GM18520 (cell line): ENCODE measurements around the gene SPINDOC.
"Not testable (repeated sequence)": the region's sequence is repeated elsewhere in the genome, so short reads cannot be mapped to it uniquely, and the experiment has no call there.

ENCODE experiments used
- ATAC-seq: cut with Tn5 transposase; IDR thresholded peaks from one replicate; pipeline ENCODE4 v1.9.1; 2021; ENCODE audit not compliant: unreplicated experiment

Gene SPINDOC

GRCh38 chr11:63785823-63786222, 27.4 kb upstream of the SPINDOC start:
- no peak for ATAC-seq

DNA sequence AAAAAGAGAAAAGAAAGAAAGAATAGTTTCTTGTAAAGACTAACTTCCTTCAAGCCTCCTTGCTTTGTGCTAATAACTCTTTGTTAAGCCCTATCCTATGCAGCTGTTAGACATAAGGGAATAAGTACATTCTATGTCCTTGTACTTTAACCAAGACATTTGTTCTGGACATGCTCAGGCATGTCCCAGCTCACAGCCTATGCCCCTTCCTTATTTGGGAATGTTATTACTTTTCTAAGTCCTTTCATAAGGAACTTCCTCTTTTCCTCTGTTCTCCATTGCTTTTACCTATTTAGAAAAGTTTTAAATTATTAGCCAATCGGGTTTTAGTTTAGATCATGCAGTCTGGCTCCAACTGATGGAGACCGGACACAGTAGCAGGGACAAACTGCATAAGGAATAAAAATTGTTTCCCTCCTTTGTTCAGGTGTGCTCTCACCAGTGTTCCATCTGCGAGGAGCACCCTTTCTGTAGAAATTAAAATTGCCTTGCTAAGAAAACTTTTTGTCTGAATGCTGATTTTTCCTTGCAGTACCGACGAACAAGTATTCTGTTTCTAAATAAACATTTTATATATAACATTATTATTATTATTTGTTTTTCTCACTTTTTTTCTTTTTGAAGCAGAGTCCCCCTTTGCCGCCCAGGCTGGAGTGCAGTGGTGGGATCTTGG, 21.6 kb upstream of the SPINDOC start:
- no peak for ATAC-seq

GRCh38 chr11:63793161-63793560, 20.1 kb upstream of the SPINDOC start:
- no peak for ATAC-seq

- no peak for ATAC-seq
Measured at GRCh38 chr11:63795066-63795465, 18.2 kb upstream of the SPINDOC start.

DNA sequence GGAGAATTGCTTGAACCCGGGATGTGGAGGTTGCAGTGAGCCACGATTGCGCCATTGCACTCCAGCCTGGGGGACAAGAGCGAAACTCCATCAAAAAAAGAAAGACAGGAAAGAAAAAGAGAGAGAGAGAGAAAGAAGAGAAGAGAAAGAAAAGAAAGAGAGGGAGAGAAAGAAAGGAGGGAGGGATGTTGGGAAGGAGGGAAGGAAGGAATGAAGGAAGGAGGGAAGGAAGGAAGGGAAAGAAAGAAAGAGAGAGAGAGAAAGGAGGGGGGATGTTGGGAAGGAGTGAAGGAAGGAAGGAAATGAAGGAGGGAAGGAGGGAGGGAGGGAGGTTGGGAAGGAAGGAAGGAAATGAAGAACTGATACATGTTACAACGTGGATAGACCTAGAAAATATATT, 12.3 kb upstream of the SPINDOC start:
- ATAC-seq: no peak

DNA sequence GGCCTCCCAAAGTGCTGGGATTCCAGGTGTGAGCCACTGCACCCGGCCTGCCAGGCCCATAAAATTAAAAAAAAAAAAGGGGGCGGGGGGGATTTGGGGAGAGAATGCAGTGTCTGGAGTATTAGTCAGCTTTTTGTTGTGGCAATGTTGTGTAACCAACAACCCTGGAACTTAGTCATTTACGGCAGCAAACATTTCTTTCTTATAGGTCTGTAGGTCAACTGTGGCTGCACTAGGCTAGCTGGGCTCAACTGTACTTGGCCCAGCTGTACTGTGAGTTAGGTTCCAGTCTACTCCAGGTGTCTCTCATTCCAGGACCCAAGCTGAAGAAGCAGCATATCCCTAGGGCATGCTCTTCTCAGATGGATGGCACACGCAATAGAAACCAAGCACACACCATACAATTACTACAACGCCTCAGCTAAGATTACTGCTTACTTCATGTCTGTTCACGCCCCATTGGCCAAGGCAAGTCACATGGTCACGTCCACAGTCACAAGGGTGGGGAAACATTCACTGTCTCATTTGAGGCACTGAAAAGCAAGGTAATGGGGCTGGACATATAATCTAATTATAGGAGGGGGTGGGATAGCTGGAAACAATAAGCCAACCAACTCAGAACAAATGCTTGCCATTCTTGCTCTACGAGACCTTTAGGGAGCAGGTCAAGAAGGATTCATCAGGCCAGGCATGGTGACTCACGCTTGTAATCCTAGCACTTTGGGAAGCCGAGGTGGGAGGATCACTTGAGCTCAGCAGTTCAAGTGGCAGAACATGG, 10.4 kb upstream of the SPINDOC start:
- ATAC-seq: no peak

GRCh38 chr11:63804259-63804658, 9.0 kb upstream of the SPINDOC start:
- ATAC-seq: no peak

DNA sequence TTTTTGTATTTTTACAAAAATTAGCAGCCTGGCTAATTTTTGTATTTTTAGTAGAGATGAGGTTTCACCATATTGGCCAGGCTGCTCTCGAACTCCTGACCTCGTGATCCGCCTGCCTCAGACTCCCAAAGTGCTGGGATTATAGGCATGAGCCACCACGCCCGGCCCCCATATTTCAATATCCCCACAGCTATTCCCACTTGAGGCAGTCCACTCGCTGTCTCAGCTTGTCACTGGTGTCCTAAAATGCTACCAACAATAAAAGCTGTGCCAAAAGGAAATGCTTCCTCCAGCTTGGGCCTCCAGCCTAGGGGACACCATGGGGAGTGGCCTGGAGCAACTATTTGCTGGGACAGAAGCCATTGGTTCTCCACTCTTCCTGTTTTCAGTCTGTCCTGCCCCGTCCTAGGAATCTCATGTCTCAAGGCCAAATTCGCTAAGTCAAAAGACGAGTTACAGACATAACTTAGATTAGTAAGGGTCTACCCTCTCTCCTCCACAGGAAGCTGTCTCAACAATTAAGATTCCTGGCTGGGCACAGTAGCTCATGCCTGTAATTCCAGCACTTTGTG, 7.3 kb upstream of the SPINDOC start:
- no peak for ATAC-seq

DNA sequence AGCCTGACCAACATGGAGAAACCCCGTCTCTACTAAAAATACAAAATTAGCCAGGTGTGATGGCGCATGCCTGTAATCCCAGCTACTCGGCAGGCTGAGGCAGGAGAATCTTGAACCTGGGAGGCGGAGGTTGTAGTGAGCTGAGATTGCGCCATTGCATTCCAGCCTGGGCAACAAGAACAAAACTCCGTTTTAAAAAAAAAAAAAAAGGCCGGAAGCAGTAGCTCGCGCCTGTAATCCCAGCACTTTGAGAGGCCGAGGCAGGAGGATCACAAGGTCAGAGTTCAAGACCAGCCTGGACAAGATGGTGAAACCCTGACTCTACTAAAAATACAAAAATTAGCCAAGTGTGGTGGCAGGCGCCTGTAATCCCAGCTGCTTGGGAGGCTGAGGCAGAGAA, 2.9 kb upstream of the SPINDOC start:
- not testable (repeated sequence) for ATAC-seq

DNA sequence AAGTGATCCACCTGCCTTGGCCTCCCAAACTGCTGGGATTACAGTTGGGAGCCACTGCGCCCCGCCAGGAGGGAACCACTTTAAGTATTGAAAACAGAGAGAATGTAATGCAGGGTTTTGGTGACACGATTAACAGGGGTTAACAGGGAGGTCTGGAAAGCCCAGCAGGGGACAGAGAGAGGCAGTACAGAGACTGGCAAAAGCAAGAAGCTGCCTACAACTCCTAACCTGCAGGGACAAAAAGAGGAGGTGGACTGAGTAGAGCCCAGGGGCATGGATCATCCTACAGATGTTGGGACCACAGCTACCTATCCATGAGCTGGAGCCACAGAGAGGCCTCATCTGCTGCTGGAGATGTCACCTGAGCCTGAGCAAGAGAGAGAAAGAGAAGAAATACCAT, 1.7 kb upstream of the SPINDOC start:
- ATAC-seq: no peak

DNA sequence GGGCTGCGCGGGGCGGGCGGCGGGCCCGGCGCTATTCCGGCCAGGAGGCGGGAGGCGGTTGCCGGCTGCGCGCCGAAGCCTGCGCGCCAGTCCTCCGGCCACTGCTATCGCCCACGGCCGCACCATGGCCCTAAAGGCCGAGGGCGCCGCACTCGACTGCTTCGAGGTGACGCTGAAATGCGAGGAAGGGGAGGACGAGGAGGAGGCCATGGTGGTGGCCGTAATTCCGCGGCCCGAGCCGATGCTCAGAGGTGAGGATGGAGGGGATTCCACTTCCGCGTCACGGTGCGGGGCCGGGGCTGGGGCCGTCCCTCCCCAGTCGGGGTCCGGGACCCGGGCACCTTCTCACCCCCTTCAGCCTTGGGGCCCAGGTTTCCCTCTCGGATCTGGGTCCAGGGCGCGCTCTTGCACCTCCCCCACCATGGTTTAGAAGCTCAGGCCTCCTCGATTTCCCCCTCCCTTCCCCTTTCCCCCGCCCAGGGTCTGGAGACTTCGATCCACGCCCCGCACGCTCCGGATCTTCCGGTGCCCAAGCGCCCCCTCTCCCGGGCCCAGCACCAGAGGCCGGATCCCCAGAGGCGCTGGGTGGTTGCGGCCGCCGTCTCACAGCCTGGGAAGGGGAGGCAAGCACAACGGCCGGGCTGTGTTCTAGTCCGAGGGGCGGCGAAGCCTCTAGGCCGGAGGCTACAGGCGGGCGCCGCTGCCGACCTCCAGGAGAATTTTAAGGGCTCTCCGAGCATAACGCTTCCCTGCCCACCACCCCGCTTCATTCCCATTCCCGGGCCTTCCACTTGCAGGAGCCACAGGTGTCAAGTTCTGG, 517 bp downstream of the SPINDOC start:
- peak; percentile 7 for ATAC-seq

- ATAC-seq: no peak
Measured at GRCh38 chr11:63814383-63814736, 1.1 kb downstream of the SPINDOC start.

DNA sequence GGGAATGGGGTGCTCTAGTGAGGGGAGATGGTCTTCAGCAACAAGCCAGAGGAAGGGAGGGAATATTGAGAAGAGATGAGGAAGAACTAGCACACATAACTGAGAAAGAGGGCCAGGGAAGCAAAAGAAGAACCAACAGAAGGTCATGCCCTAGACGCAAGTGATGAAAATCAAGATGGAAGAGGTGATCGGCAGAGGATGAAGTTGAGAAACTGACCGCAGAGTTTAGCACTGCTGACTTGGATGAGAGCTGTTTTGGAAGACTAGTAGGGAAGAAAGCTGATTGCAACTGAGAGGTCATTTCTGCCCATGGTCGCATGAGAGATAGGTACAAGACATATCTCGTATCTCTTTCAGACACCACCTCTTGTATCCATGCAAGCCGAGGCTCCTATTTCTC, 2.9 kb downstream of the SPINDOC start:
- no peak for ATAC-seq

DNA sequence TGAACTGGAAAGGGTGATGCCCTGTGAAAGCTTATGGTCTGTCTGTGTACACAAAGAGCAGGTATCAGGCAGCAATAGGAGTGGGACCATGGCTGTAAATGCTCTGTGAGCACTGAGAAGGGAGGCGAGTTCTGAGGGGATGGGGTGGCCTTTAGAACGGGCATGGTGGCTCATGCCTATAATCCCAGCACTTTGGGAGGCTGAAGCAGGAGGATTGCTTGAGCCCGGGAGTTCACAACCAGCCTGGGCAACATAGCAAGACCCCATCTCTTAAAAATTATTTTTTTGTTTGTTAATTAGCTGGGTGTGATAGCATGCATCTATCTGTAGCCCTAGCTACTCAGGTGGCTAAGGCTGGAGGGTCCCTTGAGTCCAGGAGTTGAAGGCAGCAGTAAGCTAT, 3.5 kb downstream of the SPINDOC start:
- ATAC-seq: no peak

GRCh38 chr11:63817758-63818498, 4.7 kb downstream of the SPINDOC start:
- ATAC-seq: no peak

DNA sequence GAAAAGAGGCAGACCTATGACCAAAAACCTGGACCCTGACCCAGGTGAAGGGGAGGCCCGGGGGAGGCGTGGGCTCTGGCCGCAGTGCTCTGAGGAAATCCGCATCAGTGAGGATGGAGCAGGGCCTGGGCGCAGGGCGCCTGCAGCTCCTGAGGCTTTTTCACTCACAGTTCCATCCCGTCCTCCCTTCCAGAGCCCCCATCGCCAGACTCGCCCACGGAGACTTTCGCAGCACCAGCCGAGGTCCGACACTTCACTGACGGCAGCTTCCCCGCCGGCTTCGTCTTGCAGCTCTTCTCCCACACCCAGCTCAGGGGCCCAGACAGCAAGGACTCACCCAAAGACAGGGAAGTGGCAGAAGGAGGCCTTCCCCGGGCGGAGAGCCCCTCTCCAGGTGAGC, 5.4 kb downstream of the SPINDOC start:
- no peak for ATAC-seq

GRCh38 chr11:63821411-63821810, 8.2 kb downstream of the SPINDOC start:
- ATAC-seq: no peak

DNA sequence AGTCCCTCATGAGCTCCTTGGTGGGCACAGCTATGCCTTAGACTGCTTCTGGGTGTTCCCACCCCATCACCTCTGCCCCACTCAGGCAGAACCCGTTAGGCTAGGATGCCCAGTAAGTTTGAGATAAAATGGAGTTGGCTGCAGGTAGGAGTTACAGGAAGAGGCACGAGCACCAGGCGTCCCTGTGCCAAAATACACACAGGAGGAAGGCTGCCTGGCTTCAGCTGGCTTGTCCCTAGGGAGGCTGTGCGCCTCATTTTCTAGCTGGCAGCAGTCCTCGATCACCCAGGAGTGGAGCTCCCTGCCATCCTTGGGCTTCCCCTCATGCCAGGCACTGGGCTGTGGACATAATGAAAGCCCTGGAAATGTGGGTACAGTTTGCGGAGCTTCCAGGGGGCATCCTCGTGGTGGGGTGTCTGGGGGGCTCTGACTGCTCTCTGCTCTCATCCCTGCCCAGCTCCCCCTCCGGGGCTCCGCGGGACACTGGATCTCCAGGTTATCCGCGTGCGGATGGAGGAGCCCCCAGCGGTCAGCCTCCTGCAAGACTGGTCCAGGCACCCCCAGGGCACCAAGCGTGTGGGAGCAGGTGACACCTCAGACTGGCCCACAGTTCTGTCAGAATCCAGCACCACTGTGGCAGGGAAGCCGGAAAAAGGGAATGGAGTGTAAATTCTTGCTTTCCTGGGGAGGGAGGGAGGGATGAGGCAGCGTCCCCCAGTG, 13.4 kb downstream of the SPINDOC start:
- ATAC-seq: no peak

DNA sequence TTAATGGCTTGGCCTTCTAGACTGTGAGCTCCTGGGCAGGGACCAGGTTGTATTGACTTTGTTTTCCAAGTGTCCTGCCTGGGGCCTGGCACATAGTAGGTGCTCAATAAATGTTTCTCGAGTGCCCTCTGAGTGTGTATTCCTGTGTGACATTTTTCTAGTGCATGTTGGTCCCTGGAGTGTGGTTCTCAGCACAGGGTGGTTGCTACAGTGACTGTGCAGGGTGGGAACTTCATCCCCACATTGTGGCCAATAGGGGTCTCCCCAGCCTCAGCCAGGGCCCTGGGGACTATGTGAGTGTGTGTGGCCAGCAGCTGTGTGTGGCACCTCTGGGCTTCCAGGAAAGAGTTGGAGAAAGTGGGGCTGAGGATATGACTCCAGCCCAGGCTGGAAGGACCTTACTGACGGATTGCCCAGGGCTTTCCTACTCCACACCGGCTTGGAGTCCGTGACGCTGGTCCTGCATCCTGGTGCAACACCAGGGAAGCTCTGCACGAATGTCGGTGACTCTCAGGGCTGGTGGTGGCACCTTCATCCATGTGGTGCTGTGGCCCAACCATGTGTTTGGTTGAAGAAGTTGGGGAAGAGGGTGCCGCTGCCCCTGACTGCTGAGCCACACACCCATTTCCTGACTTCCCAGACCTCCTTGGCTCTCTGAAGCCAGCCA, 16.7 kb downstream of the SPINDOC start:
- no peak for ATAC-seq

- ATAC-seq: no peak
Measured at GRCh38 chr11:63831326-63831725, 18.1 kb downstream of the SPINDOC start.
